Non-pigmented ciliary epithelial cell (primary cell): ENCODE results near the gene FMO1.
"Not testable (repeated sequence)": the region's sequence is repeated elsewhere in the genome, so short reads cannot be mapped to it uniquely, and the experiment has no call there.

Experiments
- DNase-seq: peaks from one replicate; pipeline ENCODE4 v3.0.0-alpha.2; 2010; ENCODE audit warnings: low read depth

The FMO1 gene

GRCh38 chr1:171236231-171236630 is 12.1 kb upstream of the FMO1 start:
- DNase-seq = not testable (repeated sequence)

- no peak for DNase-seq
Measured at GRCh38 chr1:171243878-171244277, 4.4 kb upstream of the FMO1 start.

- DNase-seq = no peak
Measured at GRCh38 chr1:171245458-171246064, 2.7 kb upstream of the FMO1 start.

- DNase-seq = no peak
Measured at GRCh38 chr1:171247501-171247900, 793 bp upstream of the FMO1 start.

GRCh38 chr1:171248841-171249240 is 547 bp downstream of the FMO1 start:
- no peak for DNase-seq

- no peak for DNase-seq
Measured at GRCh38 chr1:171250263-171250662, 2.0 kb downstream of the FMO1 start.

GRCh38 chr1:171251042-171251951 is 3.0 kb downstream of the FMO1 start:
- DNase-seq = no peak

- DNase-seq = no peak
Measured at GRCh38 chr1:171251952-171252300, 3.6 kb downstream of the FMO1 start.

GRCh38 chr1:171252482-171252881 is 4.2 kb downstream of the FMO1 start:
- DNase-seq = no peak

GRCh38 chr1:171254859-171255258 is 6.6 kb downstream of the FMO1 start:
- peak; percentile 30 for DNase-seq

- DNase-seq = no peak
Measured at GRCh38 chr1:171256940-171257606, 8.8 kb downstream of the FMO1 start.

- DNase-seq = no peak
Measured at GRCh38 chr1:171257607-171258076, 9.3 kb downstream of the FMO1 start.

GRCh38 chr1:171258429-171258828 is 10.1 kb downstream of the FMO1 start:
- DNase-seq = no peak

GRCh38 chr1:171258943-171259342 is 10.6 kb downstream of the FMO1 start:
- no peak for DNase-seq

GRCh38 chr1:171261336-171261735 is 13.0 kb downstream of the FMO1 start:
- DNase-seq = no peak

- no peak for DNase-seq
Measured at GRCh38 chr1:171263901-171264300, 15.6 kb downstream of the FMO1 start.

- DNase-seq = no peak
Measured at GRCh38 chr1:171265686-171266085, 17.4 kb downstream of the FMO1 start.

- DNase-seq = no peak
Measured at GRCh38 chr1:171266930-171267329, 18.6 kb downstream of the FMO1 start.

GRCh38 chr1:171267391-171267790 is 19.1 kb downstream of the FMO1 start:
- no peak for DNase-seq

GRCh38 chr1:171270806-171271205 is 22.5 kb downstream of the FMO1 start:
- no peak for DNase-seq

GRCh38 chr1:171277534-171277933 is 29.2 kb downstream of the FMO1 start:
- DNase-seq = no peak

GRCh38 chr1:171279234-171279633 is 30.9 kb downstream of the FMO1 start:
- DNase-seq = no peak

- no peak for DNase-seq
Measured at GRCh38 chr1:171279678-171280077, 31.4 kb downstream of the FMO1 start.
